GM21737 (cell line): ENCODE measurements around the gene ADGRB2.

Experiments used
- ATAC-seq: cut with Tn5 transposase; IDR thresholded peaks from one replicate; pipeline ENCODE4 v1.9.1; 2021; ENCODE audit warnings: mild to moderate bottlenecking, moderate library complexity; ENCODE audit not compliant: unreplicated experiment

Gene ADGRB2

DNA sequence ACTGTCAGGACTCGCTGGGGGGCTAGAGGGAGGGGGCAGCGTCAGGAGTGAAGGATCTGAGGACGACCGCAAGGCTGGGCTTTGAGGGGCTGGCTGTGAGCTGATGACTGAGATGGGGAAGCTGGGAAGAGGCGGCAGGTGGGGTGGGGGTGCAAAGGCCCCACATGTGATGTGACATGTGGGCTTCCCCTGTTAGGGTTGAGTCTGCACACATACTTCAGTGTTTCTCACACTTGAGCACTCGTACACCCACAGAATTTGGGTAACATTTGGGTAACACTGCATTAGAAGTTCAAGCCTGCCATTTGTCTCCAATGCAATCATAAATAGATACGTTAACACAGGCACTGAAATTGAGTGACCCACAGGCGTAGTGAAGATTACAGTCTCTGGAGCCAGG, 76.5 kb downstream of the ADGRB2 start:
- ATAC-seq: no peak

DNA sequence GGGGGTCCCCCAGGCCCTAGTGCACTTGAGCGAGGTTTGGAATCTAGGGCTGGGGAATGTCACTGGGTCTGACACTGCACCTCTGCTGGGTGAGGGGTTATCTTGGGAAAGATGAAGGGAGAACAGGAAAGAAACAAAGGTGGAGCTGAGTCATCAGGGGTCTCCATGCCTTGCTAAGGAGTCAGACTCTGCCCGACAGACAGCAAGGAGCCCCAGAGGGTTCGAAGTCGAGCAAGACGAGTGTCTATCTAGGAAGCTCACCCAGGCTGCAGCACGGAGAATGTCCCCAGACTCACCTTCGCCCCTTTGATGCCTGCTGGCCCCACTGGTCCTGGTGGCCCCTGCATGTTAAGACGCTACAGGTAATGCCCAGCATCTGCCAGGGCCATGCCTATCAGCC, 78.3 kb downstream of the ADGRB2 start:
- no peak for ATAC-seq

DNA sequence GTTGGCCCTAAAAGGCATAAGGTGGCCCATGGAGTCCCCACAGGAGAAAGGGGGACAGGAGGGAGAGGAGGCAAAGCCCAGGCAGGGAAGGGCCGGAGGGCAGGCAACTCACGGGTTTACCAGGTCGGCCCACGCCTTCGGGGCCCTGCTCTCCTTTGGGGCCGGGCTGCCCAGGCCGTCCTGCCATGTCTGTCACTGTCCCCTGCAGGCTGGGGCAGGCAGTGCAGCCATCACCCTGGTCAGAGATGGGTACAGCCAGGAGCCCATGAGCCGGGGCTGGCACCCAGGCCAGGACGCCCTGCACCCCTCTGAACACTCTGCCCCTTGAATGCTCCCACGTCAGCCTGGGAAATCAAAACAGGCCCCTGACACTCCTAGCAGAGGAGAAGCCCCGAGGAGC, 80.1 kb downstream of the ADGRB2 start:
- no peak for ATAC-seq

DNA sequence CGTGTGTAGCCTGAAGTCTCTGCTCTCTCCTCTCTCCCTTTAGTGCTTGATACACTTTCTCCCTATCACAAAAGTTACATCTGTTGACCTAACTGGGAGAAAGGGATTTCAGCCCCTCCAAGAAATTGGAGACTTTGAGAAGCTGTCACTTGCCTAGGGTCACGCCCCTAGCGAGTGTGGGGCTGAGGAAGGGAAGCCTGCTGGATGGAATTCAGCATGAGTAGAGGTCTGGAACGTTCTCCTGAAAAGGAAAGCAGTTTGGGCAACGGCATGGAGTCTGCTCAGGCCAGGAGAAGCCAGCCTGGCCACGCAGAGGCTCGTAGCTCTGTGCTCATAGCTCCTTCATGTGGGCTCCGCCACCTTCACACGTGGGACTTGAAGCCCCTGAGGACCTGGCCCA, 82.7 kb downstream of the ADGRB2 start:
- no peak for ATAC-seq

DNA sequence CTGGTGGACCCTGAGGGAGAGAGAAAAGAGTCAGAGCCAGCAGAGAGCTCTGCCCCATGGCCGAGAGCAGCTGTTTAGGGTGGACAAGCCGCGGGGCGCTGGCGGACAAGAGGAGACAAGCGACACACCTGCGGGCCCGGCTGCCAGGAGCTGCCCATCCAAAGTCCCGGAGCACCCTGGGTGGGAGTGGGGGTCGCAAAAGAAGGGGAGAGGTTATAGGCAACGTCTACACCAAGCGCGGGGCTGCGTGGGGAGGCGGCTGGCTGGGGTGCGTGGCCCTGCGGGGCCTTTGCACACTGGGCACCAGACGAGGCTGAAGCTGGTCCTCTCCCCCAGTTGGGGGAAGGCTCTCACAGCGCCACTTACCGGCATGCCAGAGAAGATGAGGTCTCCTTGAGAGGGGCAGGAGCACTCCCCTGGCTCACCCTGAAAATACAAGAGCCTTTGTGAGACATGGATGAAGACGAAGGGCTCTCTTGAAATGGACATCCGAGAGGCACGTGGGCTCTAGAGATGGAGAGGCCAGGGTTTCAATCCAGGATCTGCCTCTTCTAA, 84.4 kb downstream of the ADGRB2 start:
- ATAC-seq: no peak

DNA sequence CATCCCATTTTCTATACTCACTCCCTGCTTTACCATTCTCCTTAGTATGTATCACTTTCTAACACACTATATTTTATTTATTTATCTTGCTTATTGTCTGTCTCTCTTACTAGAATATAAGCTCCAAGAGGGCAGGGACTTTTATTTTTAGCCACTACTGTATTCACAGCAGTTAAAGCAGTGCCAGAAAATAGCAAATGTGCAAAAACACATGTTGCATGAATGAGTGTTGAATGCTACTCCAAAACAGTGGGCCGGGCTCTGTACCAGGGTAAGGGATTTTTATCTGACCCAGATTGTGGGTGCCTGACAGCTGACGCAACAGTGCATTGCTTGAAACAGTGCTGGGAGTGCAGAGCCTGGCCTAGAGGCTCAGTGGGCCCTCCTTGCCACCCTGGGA, 85.0 kb downstream of the ADGRB2 start:
- no peak for ATAC-seq

DNA sequence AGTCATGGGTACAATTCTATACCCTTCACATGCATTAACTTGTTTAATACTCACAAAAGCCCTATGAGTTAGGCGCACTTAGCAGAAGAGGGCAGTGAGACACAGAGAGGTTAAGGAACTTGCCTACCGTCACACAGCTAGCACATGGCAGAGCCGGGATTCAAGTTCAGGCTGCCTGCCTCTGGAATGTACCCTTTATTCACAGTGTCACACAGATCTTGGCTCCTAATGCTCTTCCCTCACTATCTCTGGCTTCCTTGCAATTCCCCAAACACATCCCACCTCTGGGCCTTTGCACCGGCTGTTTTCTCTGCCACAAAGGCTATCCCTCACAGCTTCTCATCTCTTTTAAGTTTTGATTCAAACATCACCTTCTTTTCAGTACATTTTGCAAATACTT, 85.5 kb downstream of the ADGRB2 start:
- no peak for ATAC-seq

DNA sequence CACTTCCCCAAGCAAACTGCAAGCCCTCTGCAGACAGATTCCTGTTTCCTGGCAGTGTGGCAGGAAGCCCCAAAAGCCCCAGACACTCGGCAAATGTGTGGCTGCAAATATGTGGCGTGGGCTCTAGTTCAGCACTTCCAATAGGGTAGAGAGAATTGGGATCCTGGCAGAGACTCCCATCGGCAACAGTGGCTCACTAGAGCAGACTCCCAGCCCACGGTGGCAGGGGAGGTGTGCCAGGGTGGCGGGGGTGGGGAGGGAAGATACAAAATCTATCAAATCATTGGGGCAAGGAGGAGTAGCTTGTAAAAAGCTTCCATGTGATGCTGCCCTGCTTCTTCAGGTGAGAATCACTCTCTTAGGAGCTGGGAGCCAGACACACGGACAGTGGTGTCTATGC, 86.2 kb downstream of the ADGRB2 start:
- ATAC-seq: no peak

DNA sequence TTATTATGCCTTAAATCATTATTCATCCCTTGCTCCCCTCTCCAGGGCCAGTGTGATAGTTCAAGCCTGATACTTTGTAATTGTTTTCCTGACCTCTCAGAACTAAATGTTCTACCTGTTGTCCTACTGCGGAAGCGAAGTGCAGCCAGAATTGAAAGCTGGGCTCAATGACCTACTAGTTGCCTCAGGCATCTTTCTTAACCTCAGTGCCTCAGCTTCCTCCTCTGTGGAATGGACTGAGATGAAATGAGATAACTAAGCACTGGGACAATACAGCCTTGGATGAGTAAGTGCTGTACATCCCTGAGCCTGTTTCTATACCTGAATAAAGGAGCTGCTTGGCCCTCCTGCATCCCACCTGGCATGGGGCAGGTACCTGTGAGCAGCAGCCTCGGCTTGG, 86.7 kb downstream of the ADGRB2 start:
- no peak for ATAC-seq
